ENCODE data around the gene CACNB4.

The CACNB4 gene

GRCh38 chr2:151972241-151973012 is 126.4 kb downstream of the CACNB4 start:
- no peak for TF ChIP-seq JUND (IDR thresholded peaks at IDR 0.05; ENCODE audit: low read depth)
- DNase-seq (ENCODE audit: low read depth in 1 of 2, low spot score in 1 of 2): no peak
- in situ Hi-C loops (cut with HindIII; ENCODE audit: low pct_unique_long_range_greater_than_20kb, low sequenced_read_pairs): no loop called here

GRCh38 chr2:151971301-151972051 is 127.4 kb downstream of the CACNB4 start:
- no peak for TF ChIP-seq JUND (IDR thresholded peaks at IDR 0.05; ENCODE audit: low read depth)
- in situ Hi-C loops (cut with HindIII; ENCODE audit: low pct_unique_long_range_greater_than_20kb, low sequenced_read_pairs): no loop called here
- DNase-seq (ENCODE audit: low read depth in 1 of 2, low spot score in 1 of 2): no peak

- DNase-seq (ENCODE audit: low read depth in 1 of 2, low spot score in 1 of 2): no peak
- TF ChIP-seq JUND (IDR thresholded peaks at IDR 0.05; ENCODE audit: low read depth): no peak
- in situ Hi-C loops (cut with HindIII; ENCODE audit: low pct_unique_long_range_greater_than_20kb, low sequenced_read_pairs): no loop called here
Measured at GRCh38 chr2:151968770-151969470, 129.9 kb downstream of the CACNB4 start.

GRCh38 chr2:151967829-151968722 is 130.8 kb downstream of the CACNB4 start:
- in situ Hi-C loops (cut with HindIII; ENCODE audit: low pct_unique_long_range_greater_than_20kb, low sequenced_read_pairs): no loop called here
- no peak for DNase-seq (ENCODE audit: low read depth in 1 of 2, low spot score in 1 of 2)
- no peak for TF ChIP-seq JUND (IDR thresholded peaks at IDR 0.05; ENCODE audit: low read depth)

GRCh38 chr2:151965884-151966283 is 133.0 kb downstream of the CACNB4 start:
- no peak for DNase-seq (ENCODE audit: low read depth in 1 of 2, low spot score in 1 of 2)
- no peak for TF ChIP-seq JUND (IDR thresholded peaks at IDR 0.05; ENCODE audit: low read depth)
- in situ Hi-C loops (cut with HindIII; ENCODE audit: low pct_unique_long_range_greater_than_20kb, low sequenced_read_pairs): no loop called here

GRCh38 chr2:151961558-151961957 is 137.3 kb downstream of the CACNB4 start:
- TF ChIP-seq JUND (IDR thresholded peaks at IDR 0.05; ENCODE audit: low read depth): no peak
- no peak for DNase-seq (ENCODE audit: low read depth in 1 of 2, low spot score in 1 of 2)
- in situ Hi-C loops (cut with HindIII; ENCODE audit: low pct_unique_long_range_greater_than_20kb, low sequenced_read_pairs): no loop called here

- TF ChIP-seq JUND (IDR thresholded peaks at IDR 0.05; ENCODE audit: low read depth): no peak
- in situ Hi-C loops (cut with HindIII; ENCODE audit: low pct_unique_long_range_greater_than_20kb, low sequenced_read_pairs): no loop called here
- no peak for DNase-seq (ENCODE audit: low read depth in 1 of 2, low spot score in 1 of 2)
Measured at GRCh38 chr2:151959238-151959637, 139.6 kb downstream of the CACNB4 start.

- no peak for DNase-seq (ENCODE audit: low read depth in 1 of 2, low spot score in 1 of 2)
- no peak for TF ChIP-seq JUND (IDR thresholded peaks at IDR 0.05; ENCODE audit: low read depth)
- in situ Hi-C loops (cut with HindIII; ENCODE audit: low pct_unique_long_range_greater_than_20kb, low sequenced_read_pairs): no loop called here
Measured at GRCh38 chr2:151953467-151953866, 145.4 kb downstream of the CACNB4 start.

GRCh38 chr2:151952691-151953456 is 146.0 kb downstream of the CACNB4 start:
- no peak for DNase-seq (ENCODE audit: low read depth in 1 of 2, low spot score in 1 of 2)
- no peak for TF ChIP-seq JUND (IDR thresholded peaks at IDR 0.05; ENCODE audit: low read depth)
- in situ Hi-C loops (cut with HindIII; ENCODE audit: low pct_unique_long_range_greater_than_20kb, low sequenced_read_pairs): no loop called here

GRCh38 chr2:151947813-151948165 is 151.1 kb downstream of the CACNB4 start:
- in situ Hi-C loops (cut with HindIII; ENCODE audit: low pct_unique_long_range_greater_than_20kb, low sequenced_read_pairs): no loop called here
- no peak for DNase-seq (ENCODE audit: low read depth in 1 of 2, low spot score in 1 of 2)
- no peak for TF ChIP-seq JUND (IDR thresholded peaks at IDR 0.05; ENCODE audit: low read depth)

All from T47D (cell line).